Measurements from ENCODE around the gene TAS2R5. TPM values are rescaled to one million over a fixed set of nuclear protein-coding genes. Genes with fewer than 3 reads are reported as not detected.

TAS2R5 gene
- 0.33 to 0.65 TPM (median 0.47 TPM) in 4 of 5 replicates, not detected in the other for total RNA-seq (2022; extraction: Qiagen RNA extraction; ENCODE audit: low read depth)

GRCh38 chr7:141789917-141790316 is at the start of gene TAS2R5:
TSS of gene TAS2R5 (plus strand) at chr7:141790217. CDS start at chr7:141790362, 145 bp downstream.

GRCh38 chr7:141763797-141764196 is 26.2 kb upstream of the TAS2R5 start, which contains the start of gene TAS2R3:
TSS of gene TAS2R3 (plus strand) at chr7:141764097. CDS start at chr7:141764159, 62 bp downstream.

DNA sequence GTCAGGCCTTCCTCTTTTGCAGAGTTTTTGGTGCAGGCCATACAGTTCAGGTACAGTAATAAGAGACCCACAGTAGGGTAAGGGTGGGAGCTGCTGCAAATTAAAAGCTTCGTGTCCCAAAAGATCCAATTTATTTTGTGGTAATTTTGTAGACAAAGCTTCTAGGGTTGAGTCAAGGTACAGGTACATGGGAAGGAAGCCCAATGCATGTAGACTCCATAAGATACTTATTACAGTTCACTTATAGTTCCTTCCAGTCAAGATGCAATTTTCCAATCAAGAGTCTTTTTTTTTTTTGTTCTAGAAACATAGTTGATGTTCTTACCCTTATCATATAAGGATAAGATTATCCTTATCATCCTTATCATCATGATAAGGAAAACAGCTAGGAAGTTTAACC is 13.6 kb upstream of the TAS2R5 start, which contains the start of gene TAS2R4:
TSS of gene TAS2R4 (plus strand) at position 301 of the 400 bp plus-strand sequence. CDS start 1,815 bp downstream, outside the sequence.

Other genes with a start within 250 kb of the TAS2R5 start
- 27.1 to 39.4 TPM (median 29.1 TPM) in 5 replicates for gene AGK, start 238.8 kb upstream of the TAS2R5 start, total RNA-seq (2022; extraction: Qiagen RNA extraction; ENCODE audit: low read depth)
- gene DENND11, start 88.1 kb upstream of the TAS2R5 start, total RNA-seq (2022; extraction: Qiagen RNA extraction; ENCODE audit: low read depth): 4.9 to 7.3 TPM (median 6.6 TPM) in 5 replicates
- not detected in 5 replicates for gene WEE2, start 81.9 kb upstream of the TAS2R5 start, total RNA-seq (2022; extraction: Qiagen RNA extraction; ENCODE audit: low read depth)
- gene SSBP1, start 51.9 kb upstream of the TAS2R5 start, total RNA-seq (2022; extraction: Qiagen RNA extraction; ENCODE audit: low read depth): 253 to 392 TPM (median 278 TPM) in 5 replicates
- gene TAS2R3, start 26.1 kb upstream of the TAS2R5 start, total RNA-seq (2022; extraction: Qiagen RNA extraction; ENCODE audit: low read depth): not detected in 5 replicates
- 0.11 to 0.20 TPM (median 0.18 TPM) in 5 replicates for gene TAS2R4, start 13.5 kb upstream of the TAS2R5 start, total RNA-seq (2022; extraction: Qiagen RNA extraction; ENCODE audit: low read depth)
- not detected in 5 replicates for gene PRSS37, start 51.3 kb downstream of the TAS2R5 start, total RNA-seq (2022; extraction: Qiagen RNA extraction; ENCODE audit: low read depth)
- gene OR9A4, start 126.2 kb downstream of the TAS2R5 start, total RNA-seq (2022; extraction: Qiagen RNA extraction; ENCODE audit: low read depth): not detected in 5 replicates
- gene CLEC5A, start 156.8 kb downstream of the TAS2R5 start, total RNA-seq (2022; extraction: Qiagen RNA extraction; ENCODE audit: low read depth): not detected in 5 replicates
- gene TAS2R38, start 183.6 kb downstream of the TAS2R5 start, total RNA-seq (2022; extraction: Qiagen RNA extraction; ENCODE audit: low read depth): not detected in 5 replicates
- 0.33 to 0.67 TPM (median 0.53 TPM) in 5 replicates for gene MGAM, start 205.7 kb downstream of the TAS2R5 start, total RNA-seq (2022; extraction: Qiagen RNA extraction; ENCODE audit: low read depth)

Measured in A549 treated with ZK216348 at 1 μM for 4 hours (cell line).